HTERT RPE-1 (cell line): ENCODE data around the gene FSIP1.

ENCODE experiments used
- in situ Hi-C: fragments of 300-500 bp; cut with MboI; formaldehyde crosslinking; loops from 4 replicates; pipeline ENCODE4 v1.14.3; 2020; ENCODE audit warnings: low sequenced_read_pairs

The FSIP1 gene

DNA sequence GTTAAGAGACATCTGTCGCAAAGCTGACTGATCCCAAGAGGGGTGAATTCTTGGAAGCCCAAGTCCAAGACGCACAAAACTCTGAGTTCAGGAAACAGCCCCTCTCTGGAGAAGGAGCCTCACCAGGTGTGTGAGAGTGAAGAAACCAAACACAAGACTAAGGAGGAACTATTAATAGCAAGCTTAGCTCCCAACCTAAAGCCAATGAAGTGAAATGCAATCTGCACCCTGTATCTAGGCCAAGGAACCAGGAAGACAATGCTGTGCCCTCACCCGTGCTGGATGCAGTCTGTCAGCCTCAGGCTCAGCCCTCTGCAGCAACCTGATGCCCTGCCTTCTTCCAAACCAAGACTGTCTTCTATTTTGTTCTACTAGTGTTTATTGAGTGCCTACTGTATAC, 224.2 kb downstream of the FSIP1 start:
- in situ Hi-C loops: no loop called here

DNA sequence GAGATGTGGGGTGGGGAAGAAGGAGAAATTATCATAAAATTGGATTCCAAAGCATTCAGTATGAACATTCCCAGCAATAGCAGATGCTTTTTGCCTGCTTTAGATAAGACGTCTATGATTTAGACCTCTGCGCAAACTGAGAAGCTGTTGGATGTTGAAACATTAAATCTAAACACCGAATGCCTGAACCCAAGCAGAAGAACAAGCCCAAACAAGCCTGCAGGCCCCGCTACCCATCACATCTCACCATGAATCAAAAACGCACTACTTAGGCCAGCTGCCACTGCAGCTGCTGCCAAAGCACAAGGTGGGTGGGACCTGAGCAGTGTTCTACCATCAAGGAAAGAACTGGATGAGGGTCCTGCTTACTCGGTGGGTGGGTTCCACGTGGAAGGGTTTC, 226.2 kb downstream of the FSIP1 start:
- in situ Hi-C loops: no loop called here

DNA sequence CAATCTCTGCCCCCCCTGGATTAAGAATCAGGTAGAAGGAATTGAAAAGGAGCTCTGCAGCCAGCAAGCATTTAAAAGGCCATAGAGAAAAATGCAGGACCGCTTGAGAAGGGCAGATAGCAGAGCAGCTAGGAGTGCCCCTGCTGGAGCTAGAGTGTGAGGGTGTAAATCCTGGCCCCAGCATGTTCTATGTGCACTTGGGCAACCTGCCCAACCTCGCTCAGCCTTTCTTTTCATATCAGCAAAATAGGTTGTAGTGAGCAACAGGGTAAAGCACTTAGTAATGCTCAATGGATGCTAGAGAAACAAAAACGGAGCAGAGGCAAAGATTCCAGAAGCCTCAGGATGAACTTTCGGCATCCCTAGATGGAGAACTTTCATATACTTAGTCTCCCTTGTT, 226.8 kb downstream of the FSIP1 start:
- in situ Hi-C loops: no loop called here

DNA sequence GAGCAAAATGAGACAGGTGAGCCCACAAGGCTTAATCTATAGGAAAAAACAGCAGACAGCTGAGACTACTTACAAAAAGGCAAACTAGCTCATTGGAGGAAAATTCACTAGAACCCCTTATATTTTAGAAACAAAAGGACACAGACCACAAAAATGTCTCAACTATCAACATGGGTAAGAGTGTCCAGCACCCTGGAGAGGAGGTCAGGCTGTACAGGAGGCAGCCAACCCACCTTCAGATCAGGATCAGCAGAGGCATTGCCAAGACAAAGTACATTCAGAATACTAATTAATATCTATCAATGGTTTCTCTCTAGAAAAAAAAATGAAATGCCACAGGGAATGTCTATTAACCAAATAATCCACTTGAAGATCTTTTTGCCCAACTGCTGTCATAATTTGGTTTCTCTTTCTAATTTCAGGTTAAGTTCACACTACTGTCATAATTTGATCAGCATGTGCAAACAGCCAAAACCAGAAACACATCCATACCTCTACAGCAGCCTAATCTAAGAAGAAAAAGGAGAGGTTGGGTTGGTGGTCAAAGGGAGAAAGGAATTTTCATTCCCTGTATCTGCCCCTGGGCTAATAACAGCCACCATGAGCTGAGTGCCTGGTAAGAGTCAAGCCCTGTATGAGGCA, 227.8 kb downstream of the FSIP1 start:
- in situ Hi-C loops: no loop called here

DNA sequence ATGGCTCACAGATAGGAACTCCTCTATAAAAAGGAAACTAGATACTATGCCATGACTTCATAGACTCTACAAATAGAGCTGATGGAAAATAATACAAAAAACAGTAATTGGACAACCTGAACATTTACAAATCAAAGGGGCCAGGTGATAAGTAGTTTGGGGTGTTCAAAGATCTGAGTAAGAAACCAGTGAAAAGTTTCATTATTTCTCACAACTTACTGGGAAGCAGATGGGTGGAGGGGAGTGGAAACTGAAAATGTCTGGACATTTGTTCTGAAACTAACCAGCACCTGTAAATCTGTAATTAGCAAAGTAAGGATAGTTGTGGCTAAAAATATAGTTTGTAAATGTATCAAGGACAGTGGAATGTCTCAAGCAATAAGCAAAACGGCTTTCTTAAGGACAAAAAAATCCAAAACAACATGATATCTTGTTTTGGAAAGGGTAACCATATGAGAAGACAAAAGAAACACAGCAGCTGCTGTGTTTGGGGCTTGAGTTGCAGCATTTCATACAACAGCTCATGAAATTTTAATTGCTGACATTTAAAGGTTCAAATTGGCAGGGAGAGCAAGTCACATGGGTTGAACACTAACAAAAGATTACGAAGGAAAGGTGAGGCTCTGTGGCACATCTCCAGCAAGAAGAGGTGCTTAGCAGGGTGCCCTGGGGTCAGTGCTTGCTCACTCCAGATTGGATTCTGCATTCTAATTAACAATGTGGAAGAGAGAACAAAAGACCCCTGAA, 228.5 kb downstream of the FSIP1 start:
- in situ Hi-C loops: no loop called here

DNA sequence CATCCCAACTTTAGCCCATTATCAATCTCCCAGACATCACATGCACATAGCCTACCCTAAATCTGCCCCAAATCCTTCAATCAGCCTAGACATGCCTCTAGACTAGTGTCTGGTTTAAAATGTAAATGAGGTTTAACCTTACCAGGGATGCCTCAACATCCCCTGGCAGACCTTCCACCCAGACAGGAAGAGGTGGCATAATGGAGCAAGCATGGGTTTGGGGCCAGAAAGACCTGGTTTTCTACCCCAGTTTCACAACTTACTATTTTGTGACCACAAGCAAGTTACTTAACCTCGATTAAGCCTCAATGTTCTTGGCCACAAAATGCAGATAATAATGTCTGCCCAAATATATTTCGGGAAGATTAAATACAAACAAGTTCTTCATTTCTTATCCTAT, 230.1 kb downstream of the FSIP1 start:
- in situ Hi-C loops: no loop called here

DNA sequence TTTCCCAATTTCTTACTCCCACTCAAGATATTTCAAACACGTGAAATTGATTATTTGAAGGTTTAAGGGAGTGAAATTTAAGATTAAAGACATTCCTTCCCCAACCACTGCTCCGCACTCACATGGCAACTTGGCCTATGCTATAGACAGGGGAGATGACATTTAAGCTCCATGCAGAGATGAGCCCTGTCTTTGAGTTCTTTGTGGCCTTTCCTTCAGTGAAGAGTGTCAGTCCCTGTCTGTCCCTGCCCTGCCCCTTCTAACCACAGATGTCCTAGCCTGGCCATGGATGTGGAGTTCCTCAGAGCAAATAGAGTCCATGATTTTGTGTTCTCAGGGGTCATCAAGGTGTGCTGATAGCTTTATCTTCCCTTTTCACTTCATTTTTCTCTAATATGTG, 231.2 kb downstream of the FSIP1 start:
- in situ Hi-C loops: no loop called here
